ENCODE results near the gene COA8. TPM values are rescaled to one million over a fixed set of nuclear protein-coding genes. Genes with fewer than 3 reads are reported as not detected.

Gene COA8
- 54.9 TPM for total RNA-seq (ENCODE audit: unreplicated experiment)
- long read RNA-seq, transcript APOPT1-201 (5 exons, 2,523 nt): minor isoform, 9 of 32 reads
- long read RNA-seq, transcript APOPT1-202 (3 exons, 575 nt): major isoform, 10 of 32 reads
- long read RNA-seq, partial matches to known transcripts: 0 of 32 reads
- long read RNA-seq, other reads (novel, unspliced or antisense): 5 of 32 reads

GRCh38 chr14:103562429-103563225, at the start of gene COA8, which contains the start of gene BAG5:
Gene COA8, plus strand, starts transcription at chr14:103562960. Its CDS starts 42 bp downstream, at chr14:103563002.
Gene BAG5, minus strand, starts transcription at chr14:103562657. Its CDS starts 1,493 bp downstream, at chr14:103561164.
- Mint-ChIP-seq H3K36me3 (ENCODE audit: unreplicated experiment) (no peaks in the 10 kb centered on the region), H3K4me1 (ENCODE audit: low read depth, unreplicated experiment) (peaks cover 37% of the 10 kb centered on the region), H3K27ac (ENCODE audit: unreplicated experiment) (peak within 1 kb of the TSS; percentile 98), H3K4me3 (ENCODE audit: unreplicated experiment) (peak within 1 kb of the TSS; percentile 98), H3K9me3 (ENCODE audit: unreplicated experiment) (peaks cover 16% of the 10 kb centered on the region), H3K27me3 (ENCODE audit: unreplicated experiment) (peaks cover 3% of the 10 kb centered on the region)
- peak; percentile 95 for DNase-seq
- peak; percentile 6 for TF ChIP-seq CTCF (IDR thresholded peaks at IDR 0.05; ENCODE audit: partially characterized antibody, unreplicated experiment)

GRCh38 chr14:103514596-103515421, 48.0 kb upstream of the COA8 start:
- DNase-seq: no peak
- H3K4me1 Mint-ChIP-seq (ENCODE audit: low read depth, unreplicated experiment): peaks cover 8% of the 10 kb centered on the region
- no peaks in the 10 kb centered on the region for H3K36me3 Mint-ChIP-seq (ENCODE audit: unreplicated experiment)
- H3K4me3 Mint-ChIP-seq (ENCODE audit: unreplicated experiment): no peak overlapping the region
- no peak overlapping the region for H3K27ac Mint-ChIP-seq (ENCODE audit: unreplicated experiment)
- no peak for TF ChIP-seq CTCF (IDR thresholded peaks at IDR 0.05; ENCODE audit: partially characterized antibody, unreplicated experiment)
- peaks cover 25% of the 10 kb centered on the region for H3K9me3 Mint-ChIP-seq (ENCODE audit: unreplicated experiment)
- peaks cover 12% of the 10 kb centered on the region for H3K27me3 Mint-ChIP-seq (ENCODE audit: unreplicated experiment)

- no peak for DNase-seq
- no peak for TF ChIP-seq CTCF (IDR thresholded peaks at IDR 0.05; ENCODE audit: partially characterized antibody, unreplicated experiment)
- Mint-ChIP-seq H3K4me3 (ENCODE audit: unreplicated experiment) (no peak overlapping the region), H3K27ac (ENCODE audit: unreplicated experiment) (peak overlapping the region; percentile 43), H3K4me1 (ENCODE audit: low read depth, unreplicated experiment) (peaks cover 8% of the 10 kb centered on the region), H3K36me3 (ENCODE audit: unreplicated experiment) (no peaks in the 10 kb centered on the region), H3K9me3 (ENCODE audit: unreplicated experiment) (peaks cover 24% of the 10 kb centered on the region), H3K27me3 (ENCODE audit: unreplicated experiment) (peaks cover 15% of the 10 kb centered on the region)
Observed at GRCh38 chr14:103516426-103517173, 46.2 kb upstream of the COA8 start.

- TF ChIP-seq CTCF (IDR thresholded peaks at IDR 0.05; ENCODE audit: partially characterized antibody, unreplicated experiment): no peak
- Mint-ChIP-seq H3K4me3 (ENCODE audit: unreplicated experiment) (no peak overlapping the region), H3K27me3 (ENCODE audit: unreplicated experiment) (peaks cover 15% of the 10 kb centered on the region), H3K27ac (ENCODE audit: unreplicated experiment) (peak overlapping the region; percentile 64), H3K36me3 (ENCODE audit: unreplicated experiment) (no peaks in the 10 kb centered on the region), H3K4me1 (ENCODE audit: low read depth, unreplicated experiment) (peaks cover 8% of the 10 kb centered on the region), H3K9me3 (ENCODE audit: unreplicated experiment) (peaks cover 24% of the 10 kb centered on the region)
- DNase-seq: no peak
Observed at GRCh38 chr14:103517174-103517566, 45.6 kb upstream of the COA8 start.

Measured in glutamatergic neuron (in vitro differentiated cells).